PC-3 (cell line): ENCODE measurements around the gene WT1. TPM values are rescaled to one million over a fixed set of nuclear protein-coding genes. Genes with fewer than 3 reads are reported as not detected.

Source experiments
- ATAC-seq: fragments of 200-7000 bp; cut with Tn5 transposase; 2 replicates; pipeline ENCODE4 v1.9.1; 2020; ENCODE audit warnings: mild to moderate bottlenecking, moderate library complexity
- BruUV-seq: library from RNA; stranded (reverse); fragments of 400-500 nt; replicated peaks from 2 replicates; lab custom pipeline; 2021; lab: Mats Ljungman, UMichigan
- CTCF ChIA-PET: fragments of 300-600 bp; sonication (Branson Sonifier 250); formaldehyde crosslinking; loops from one replicate; lab custom pipeline; 2022; ENCODE audit warnings: antibody characterized with exemption; lab: Charles Lee
- POLR2A ChIA-PET: fragments of 300-600 bp; sonication (Branson Sonifier 250); formaldehyde crosslinking; loops from one replicate; lab custom pipeline; 2022; ENCODE audit warnings: antibody characterized with exemption; ENCODE audit not compliant: unreplicated experiment; lab: Charles Lee
- DNase-seq: peaks from one replicate; pipeline ENCODE4 v3.0.0-alpha.2; 2015
- H2AFZ ChIP-seq: fragments of 300-600 bp; sonication (generic); 2 replicates; pipeline ENCODE4 v1.6.0; 2016; ENCODE audit warnings: antibody characterized with exemption, low read length
- H3F3A ChIP-seq: fragments of 300-600 bp; sonication (generic); one replicate; pipeline ENCODE4 v1.6.0; 2017; ENCODE audit warnings: antibody characterized with exemption, low read length, control low read depth, mild to moderate bottlenecking; ENCODE audit not compliant: unreplicated experiment
- H3K27ac ChIP-seq: fragments of 300-600 bp; sonication (generic); 2 replicates; pipeline ENCODE4 v1.5.1; 2016; ENCODE audit warnings: mild to moderate bottlenecking, low read length
- H3K27me3 ChIP-seq: fragments of 300-600 bp; sonication (generic); 2 replicates; pipeline ENCODE4 v1.6.1; 2016; ENCODE audit warnings: low read length, mixed read lengths
- H3K36me3 ChIP-seq: fragments of 300-600 bp; sonication (generic); 2 replicates; pipeline ENCODE4 v1.6.1; 2016; ENCODE audit warnings: low read depth, mixed run types, low read length, mixed read lengths
- H3K4me1 ChIP-seq: fragments of 300-600 bp; sonication (generic); 2 replicates; pipeline ENCODE4 v1.5.1; 2016; ENCODE audit warnings: low read length; ENCODE audit not compliant: insufficient read depth
- H3K4me2 ChIP-seq: fragments of 300-600 bp; sonication (generic); 2 replicates; pipeline ENCODE4 v1.6.0; 2016; ENCODE audit warnings: low read length
- H3K4me3 ChIP-seq: fragments of 300-600 bp; sonication (generic); 2 replicates; pipeline ENCODE4 v1.5.1; 2016; ENCODE audit warnings: mild to moderate bottlenecking, low read length, mixed read lengths
- H3K79me2 ChIP-seq: fragments of 300-600 bp; sonication (generic); 2 replicates; pipeline ENCODE4 v1.6.1; 2017; ENCODE audit warnings: low read length, mixed read lengths
- H3K9ac ChIP-seq: fragments of 300-600 bp; sonication (generic); 2 replicates; pipeline ENCODE4 v1.6.0; 2016; ENCODE audit warnings: mild to moderate bottlenecking, low read length
- H3K9me2 ChIP-seq: fragments of 300-600 bp; sonication (generic); replicated peaks from 2 replicates; pipeline ENCODE4 v1.6.1; 2016; ENCODE audit warnings: mixed run types, low read length, mixed read lengths
- H3K9me3 ChIP-seq: fragments of 300-600 bp; sonication (generic); 2 replicates; pipeline ENCODE4 v1.6.1; 2016; ENCODE audit warnings: low read length, mixed read lengths
- H4K20me1 ChIP-seq: fragments of 300-600 bp; sonication (generic); 2 replicates; pipeline ENCODE4 v1.6.1; 2016; ENCODE audit warnings: low read length, mixed read lengths
- CTCF ChIP-seq: fragments of 300-600 bp; sonication (generic); conservative IDR thresholded peaks from 2 replicates; pipeline ENCODE4 v1.5.1; 2017; ENCODE audit warnings: antibody characterized with exemption, low read depth, mild to moderate bottlenecking, low read length
- EZH2 ChIP-seq: fragments of 300-600 bp; sonication (generic); IDR thresholded peaks from one replicate; pipeline ENCODE4 v1.6.1; 2017; ENCODE audit warnings: antibody characterized with exemption, mild to moderate bottlenecking, low read length; ENCODE audit not compliant: unreplicated experiment
- EZH2phosphoT487 ChIP-seq: fragments of 300-600 bp; sonication (generic); IDR thresholded peaks from 2 replicates; pipeline ENCODE4 v1.6.1; 2018; ENCODE audit warnings: mild to moderate bottlenecking, antibody characterized with exemption, low read length, borderline replicate concordance
- intact Hi-C: fragments of 100-400 bp; cut with micrococcal nuclease; formaldehyde crosslinking; loops from 2 replicates; pipeline ENCODE4 v1.9.0; 2023
- total RNA-seq: library from RNA; depleted of rRNA; stranded (reverse); fragments of >200 nt; gene quantifications from 2 replicates; pipeline ENCODE4 v1.2.3, GENCODE V29; 2014

Gene WT1
- total RNA-seq, 1 experiment from 2014 or later: 9.1 TPM

GRCh38 chr11:32438866-32439489 is 3.6 kb upstream of the WT1 start:
- POLR2A ChIA-PET: no interaction called here
- intact Hi-C loops: no loop called here
- Histone ChIP-seq H4K20me1 (no peaks in the 10 kb centered on the region), H3F3A (no peaks in the 10 kb centered on the region), H3K79me2 (peaks cover 6% of the 10 kb centered on the region), H3K4me1 (peaks cover 11% of the 10 kb centered on the region; the same call in 1 of the 2 replicates), H3K9ac (no peak overlapping the region), H2AFZ (no peak overlapping the region), H3K4me3 (no peak overlapping the region), H3K9me3 (no peaks in the 10 kb centered on the region), H3K27me3 (no peaks in the 10 kb centered on the region), H3K4me2 (no peak overlapping the region), H3K9me2 (no peaks in the 10 kb centered on the region), H3K27ac (no peak overlapping the region), H3K36me3 (no peaks in the 10 kb centered on the region)
- no peak for DNase-seq
- BruUV-seq: no TSS peak
- TF ChIP-seq EZH2phosphoT487 (no peak), CTCF (no peak), EZH2 (no peak)
- ATAC-seq: no peak
- CTCF ChIA-PET: no interaction called here

- ATAC-seq (no peak), DNase-seq (no peak)
- Histone ChIP-seq H3K9me3 (no peaks in the 10 kb centered on the region), H3K9ac (no peak overlapping the region), H3K27ac (no peak overlapping the region), H3K4me3 (no peak overlapping the region), H3K9me2 (no peaks in the 10 kb centered on the region), H4K20me1 (no peaks in the 10 kb centered on the region), H3K4me1 (peaks cover 12% of the 10 kb centered on the region; the same call in 1 of the 2 replicates), H3F3A (no peaks in the 10 kb centered on the region), H3K36me3 (no peaks in the 10 kb centered on the region), H3K79me2 (peaks cover 12% of the 10 kb centered on the region), H3K27me3 (no peaks in the 10 kb centered on the region), H2AFZ (no peak overlapping the region), H3K4me2 (no peak overlapping the region)
- ChIA-PET POLR2A (no interaction called here), CTCF (no interaction called here)
- intact Hi-C loops: no loop called here
- TF ChIP-seq CTCF: no peak
- TF ChIP-seq EZH2phosphoT487: no peak
- BruUV-seq: no TSS peak
These were observed 3.1 kb upstream of the WT1 start for GRCh38 chr11:32438346-32438865.
